HepG2 (cell line): ENCODE results near the gene DCAF15.

Experiments used
- EP300 ChIP-seq, 3 experiments: sonication (generic) in 1 of 3; formaldehyde crosslinking in 1 of 3; IDR thresholded peaks; 2 replicates each; pipeline versions ENCODE4 v1.5.1 to v1.6.1; 2011 to 2020; ENCODE audit warnings: low read depth in 2 of 3, low read length in 2 of 3, borderline replicate concordance in 1 of 3, improper control_type of control experiment in 1 of 3, mild to moderate bottlenecking in 1 of 3, missing genetic modification reagents in 1 of 3, moderate library complexity in 1 of 3
- ETV6 ChIP-seq: sonication (generic); formaldehyde crosslinking; conservative IDR thresholded peaks from 2 replicates; pipeline ENCODE4 v1.4.0; 2020; ENCODE audit warnings: missing genetic modification reagents
- GABPA ChIP-seq, 2 experiments: IDR thresholded peaks; 2 replicates each; pipeline ENCODE4 v1.6.1; 2011 to 2016; ENCODE audit warnings: low read depth in 2 of 2, low read length in 1 of 2, missing biosample characterization in 1 of 2, missing genetic modification characterization in 1 of 2
- HNRNPL ChIP-seq: fragments of 200-400 bp; formaldehyde crosslinking; IDR thresholded peaks from 2 replicates; pipeline ENCODE4 v1.6.1; 2017; ENCODE audit warnings: mild to moderate bottlenecking, low read depth, low read length
- KAT8 ChIP-seq: IDR thresholded peaks from 2 replicates; pipeline ENCODE4 v1.6.1; 2016; ENCODE audit warnings: missing genetic modification reagents, missing compliant biosample characterization
- SOX13 ChIP-seq, 3 experiments: fragments of 450-650 bp in 1 of 3; sonication (generic) in 1 of 3; formaldehyde crosslinking in 1 of 3; IDR thresholded peaks in 2 of 3; conservative IDR thresholded peaks in 1 of 3; 2 replicates each; pipeline versions ENCODE4 v1.5.0 to v1.6.1; 2016 to 2020; ENCODE audit warnings: antibody characterized with exemption in 1 of 3, mild to moderate bottlenecking in 1 of 3, missing compliant biosample characterization in 1 of 3, missing genetic modification reagents in 1 of 3, moderate library complexity in 1 of 3
- ZBTB21 ChIP-seq: sonication (generic); formaldehyde crosslinking; IDR thresholded peaks from 2 replicates; pipeline ENCODE4 v1.4.0; 2020; ENCODE audit warnings: missing genetic modification reagents
- ZNF121 ChIP-seq: sonication (generic); formaldehyde crosslinking; IDR thresholded peaks from 2 replicates; pipeline ENCODE4 v1.5.0; 2020; ENCODE audit warnings: mild to moderate bottlenecking, missing genetic modification reagents
- ZNF18 ChIP-seq: sonication (generic); formaldehyde crosslinking; IDR thresholded peaks from 2 replicates; pipeline ENCODE4 v1.8.0; 2022; ENCODE audit warnings: mild to moderate bottlenecking, missing genetic modification reagents; ENCODE audit not compliant: insufficient replicate concordance
- ZNF792 ChIP-seq: IDR thresholded peaks from 2 replicates; pipeline ENCODE4 v1.6.1; 2016
- TF ChIP-seq, protein P1 (sequence below): sonication (generic); formaldehyde crosslinking; conservative IDR thresholded peaks from 2 replicates; pipeline ENCODE4 v1.4.0; 2020; ENCODE audit warnings: missing genetic modification reagents
- TF ChIP-seq, protein P2 (sequence below): sonication (generic); formaldehyde crosslinking; IDR thresholded peaks from 2 replicates; pipeline ENCODE4 v1.5.0; 2020; ENCODE audit warnings: mild to moderate bottlenecking, missing genetic modification reagents, moderate library complexity
- TF ChIP-seq, protein P3 (sequence below): sonication (generic); formaldehyde crosslinking; IDR thresholded peaks from 2 replicates; pipeline ENCODE4 v1.4.0; 2020; ENCODE audit warnings: missing genetic modification reagents
- TF ChIP-seq, protein P4 (sequence below): sonication (generic); formaldehyde crosslinking; IDR thresholded peaks from 2 replicates; pipeline ENCODE4 v1.4.0; 2020; ENCODE audit warnings: mild to moderate bottlenecking, missing genetic modification reagents, borderline replicate concordance

GRCh38 chr19:13983213-13983889 is 31.0 kb downstream of the DCAF15 start:
- TF ChIP-seq ZBTB21 (CRISPR knock-in tag) (no peak), ETV6 (CRISPR knock-in tag) (no peak), EP300 (IDR thresholded peaks at IDR 0.05; ENCODE audit: low read depth in 2 of 2, low read length in 2 of 2) (no peak), EP300 (CRISPR knock-in tag; IDR thresholded peaks at IDR 0.05; ENCODE audit: borderline replicate concordance) (no peak), ZNF121 (CRISPR knock-in tag) (no peak), HNRNPL (no peak), KAT8 (CRISPR knock-in tag) (no peak), ZNF792 (CRISPR knock-in tag) (no peak), GABPA (IDR thresholded peaks at IDR 0.05; ENCODE audit: low read depth, low read length) (no peak), GABPA (CRISPR knock-in tag; IDR thresholded peaks at IDR 0.05; ENCODE audit: low read depth) (no peak), SOX13 (IDR thresholded peaks at IDR 0.05) (no peak), SOX13 (CRISPR knock-in tag; conservative IDR thresholded peaks at IDR 0.05 in 1 of 2, IDR thresholded peaks at IDR 0.05 in 1 of 2) (no peak), ZNF18 (no peak)
- TF ChIP-seq, protein P1, sequence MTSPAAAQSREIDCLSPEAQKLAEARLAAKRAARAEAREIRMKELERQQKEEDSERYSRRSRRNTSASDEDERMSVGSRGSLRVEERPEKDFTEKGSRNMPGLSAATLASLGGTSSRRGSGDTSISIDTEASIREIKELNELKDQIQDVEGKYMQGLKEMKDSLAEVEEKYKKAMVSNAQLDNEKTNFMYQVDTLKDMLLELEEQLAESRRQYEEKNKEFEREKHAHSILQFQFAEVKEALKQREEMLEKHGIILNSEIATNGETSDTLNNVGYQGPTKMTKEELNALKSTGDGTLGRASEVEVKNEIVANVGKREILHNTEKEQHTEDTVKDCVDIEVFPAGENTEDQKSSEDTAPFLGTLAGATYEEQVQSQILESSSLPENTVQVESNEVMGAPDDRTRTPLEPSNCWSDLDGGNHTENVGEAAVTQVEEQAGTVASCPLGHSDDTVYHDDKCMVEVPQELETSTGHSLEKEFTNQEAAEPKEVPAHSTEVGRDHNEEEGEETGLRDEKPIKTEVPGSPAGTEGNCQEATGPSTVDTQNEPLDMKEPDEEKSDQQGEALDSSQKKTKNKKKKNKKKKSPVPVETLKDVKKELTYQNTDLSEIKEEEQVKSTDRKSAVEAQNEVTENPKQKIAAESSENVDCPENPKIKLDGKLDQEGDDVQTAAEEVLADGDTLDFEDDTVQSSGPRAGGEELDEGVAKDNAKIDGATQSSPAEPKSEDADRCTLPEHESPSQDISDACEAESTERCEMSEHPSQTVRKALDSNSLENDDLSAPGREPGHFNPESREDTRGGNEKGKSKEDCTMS (CRISPR knock-in tag), result no peak
- TF ChIP-seq, protein P2, sequence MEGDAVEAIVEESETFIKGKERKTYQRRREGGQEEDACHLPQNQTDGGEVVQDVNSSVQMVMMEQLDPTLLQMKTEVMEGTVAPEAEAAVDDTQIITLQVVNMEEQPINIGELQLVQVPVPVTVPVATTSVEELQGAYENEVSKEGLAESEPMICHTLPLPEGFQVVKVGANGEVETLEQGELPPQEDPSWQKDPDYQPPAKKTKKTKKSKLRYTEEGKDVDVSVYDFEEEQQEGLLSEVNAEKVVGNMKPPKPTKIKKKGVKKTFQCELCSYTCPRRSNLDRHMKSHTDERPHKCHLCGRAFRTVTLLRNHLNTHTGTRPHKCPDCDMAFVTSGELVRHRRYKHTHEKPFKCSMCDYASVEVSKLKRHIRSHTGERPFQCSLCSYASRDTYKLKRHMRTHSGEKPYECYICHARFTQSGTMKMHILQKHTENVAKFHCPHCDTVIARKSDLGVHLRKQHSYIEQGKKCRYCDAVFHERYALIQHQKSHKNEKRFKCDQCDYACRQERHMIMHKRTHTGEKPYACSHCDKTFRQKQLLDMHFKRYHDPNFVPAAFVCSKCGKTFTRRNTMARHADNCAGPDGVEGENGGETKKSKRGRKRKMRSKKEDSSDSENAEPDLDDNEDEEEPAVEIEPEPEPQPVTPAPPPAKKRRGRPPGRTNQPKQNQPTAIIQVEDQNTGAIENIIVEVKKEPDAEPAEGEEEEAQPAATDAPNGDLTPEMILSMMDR (CRISPR knock-in tag), result no peak
- TF ChIP-seq, protein P3, sequence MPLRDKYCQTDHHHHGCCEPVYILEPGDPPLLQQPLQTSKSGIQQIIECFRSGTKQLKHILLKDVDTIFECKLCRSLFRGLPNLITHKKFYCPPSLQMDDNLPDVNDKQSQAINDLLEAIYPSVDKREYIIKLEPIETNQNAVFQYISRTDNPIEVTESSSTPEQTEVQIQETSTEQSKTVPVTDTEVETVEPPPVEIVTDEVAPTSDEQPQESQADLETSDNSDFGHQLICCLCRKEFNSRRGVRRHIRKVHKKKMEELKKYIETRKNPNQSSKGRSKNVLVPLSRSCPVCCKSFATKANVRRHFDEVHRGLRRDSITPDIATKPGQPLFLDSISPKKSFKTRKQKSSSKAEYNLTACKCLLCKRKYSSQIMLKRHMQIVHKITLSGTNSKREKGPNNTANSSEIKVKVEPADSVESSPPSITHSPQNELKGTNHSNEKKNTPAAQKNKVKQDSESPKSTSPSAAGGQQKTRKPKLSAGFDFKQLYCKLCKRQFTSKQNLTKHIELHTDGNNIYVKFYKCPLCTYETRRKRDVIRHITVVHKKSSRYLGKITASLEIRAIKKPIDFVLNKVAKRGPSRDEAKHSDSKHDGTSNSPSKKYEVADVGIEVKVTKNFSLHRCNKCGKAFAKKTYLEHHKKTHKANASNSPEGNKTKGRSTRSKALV (CRISPR knock-in tag), result no peak
- TF ChIP-seq, protein P4, sequence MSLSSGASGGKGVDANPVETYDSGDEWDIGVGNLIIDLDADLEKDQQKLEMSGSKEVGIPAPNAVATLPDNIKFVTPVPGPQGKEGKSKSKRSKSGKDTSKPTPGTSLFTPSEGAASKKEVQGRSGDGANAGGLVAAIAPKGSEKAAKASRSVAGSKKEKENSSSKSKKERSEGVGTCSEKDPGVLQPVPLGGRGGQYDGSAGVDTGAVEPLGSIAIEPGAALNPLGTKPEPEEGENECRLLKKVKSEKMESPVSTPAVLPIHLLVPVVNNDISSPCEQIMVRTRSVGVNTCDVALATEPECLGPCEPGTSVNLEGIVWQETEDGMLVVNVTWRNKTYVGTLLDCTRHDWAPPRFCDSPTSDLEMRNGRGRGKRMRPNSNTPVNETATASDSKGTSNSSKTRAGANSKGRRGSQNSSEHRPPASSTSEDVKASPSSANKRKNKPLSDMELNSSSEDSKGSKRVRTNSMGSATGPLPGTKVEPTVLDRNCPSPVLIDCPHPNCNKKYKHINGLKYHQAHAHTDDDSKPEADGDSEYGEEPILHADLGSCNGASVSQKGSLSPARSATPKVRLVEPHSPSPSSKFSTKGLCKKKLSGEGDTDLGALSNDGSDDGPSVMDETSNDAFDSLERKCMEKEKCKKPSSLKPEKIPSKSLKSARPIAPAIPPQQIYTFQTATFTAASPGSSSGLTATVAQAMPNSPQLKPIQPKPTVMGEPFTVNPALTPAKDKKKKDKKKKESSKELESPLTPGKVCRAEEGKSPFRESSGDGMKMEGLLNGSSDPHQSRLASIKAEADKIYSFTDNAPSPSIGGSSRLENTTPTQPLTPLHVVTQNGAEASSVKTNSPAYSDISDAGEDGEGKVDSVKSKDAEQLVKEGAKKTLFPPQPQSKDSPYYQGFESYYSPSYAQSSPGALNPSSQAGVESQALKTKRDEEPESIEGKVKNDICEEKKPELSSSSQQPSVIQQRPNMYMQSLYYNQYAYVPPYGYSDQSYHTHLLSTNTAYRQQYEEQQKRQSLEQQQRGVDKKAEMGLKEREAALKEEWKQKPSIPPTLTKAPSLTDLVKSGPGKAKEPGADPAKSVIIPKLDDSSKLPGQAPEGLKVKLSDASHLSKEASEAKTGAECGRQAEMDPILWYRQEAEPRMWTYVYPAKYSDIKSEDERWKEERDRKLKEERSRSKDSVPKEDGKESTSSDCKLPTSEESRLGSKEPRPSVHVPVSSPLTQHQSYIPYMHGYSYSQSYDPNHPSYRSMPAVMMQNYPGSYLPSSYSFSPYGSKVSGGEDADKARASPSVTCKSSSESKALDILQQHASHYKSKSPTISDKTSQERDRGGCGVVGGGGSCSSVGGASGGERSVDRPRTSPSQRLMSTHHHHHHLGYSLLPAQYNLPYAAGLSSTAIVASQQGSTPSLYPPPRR, result no peak
